Cardiac muscle cell (in vitro differentiated cells and primary cell): ENCODE data around the gene CNTNAP2. TPM values are rescaled to one million over a fixed set of nuclear protein-coding genes. Genes with fewer than 3 reads are reported as not detected.

Source experiments
- DNase-seq, 2 donors: peaks; one replicate each; pipeline versions ENCODE4 v3.0.0 to v3.0.0-alpha.2; 2010 to 2017; ENCODE audit warnings: low read depth in 1 of 2, low spot score in 1 of 2
- H3K27ac ChIP-seq: fragments of 200-600 bp; sonication (generic); 2 replicates; pipeline ENCODE4 v1.5.1; 2016
- H3K27me3 ChIP-seq: fragments of 200-600 bp; sonication (generic); 2 replicates; pipeline ENCODE4 v1.6.0; 2016; ENCODE audit warnings: control low read depth
- H3K36me3 ChIP-seq: fragments of 200-600 bp; sonication (generic); 2 replicates; pipeline ENCODE4 v1.5.1; 2016; ENCODE audit warnings: control low read depth
- H3K4me1 ChIP-seq: fragments of 200-600 bp; sonication (generic); 2 replicates; pipeline ENCODE4 v1.8.1; 2017; ENCODE audit warnings: low read depth, mild to moderate bottlenecking, mixed run types
- H3K4me3 ChIP-seq: fragments of 200-600 bp; sonication (generic); 2 replicates; pipeline ENCODE4 v1.5.1; 2016; ENCODE audit warnings: mild to moderate bottlenecking
- H3K9me3 ChIP-seq: fragments of 200-600 bp; sonication (generic); 2 replicates; pipeline ENCODE4 v1.5.1; 2017; ENCODE audit warnings: low read depth, mild to moderate bottlenecking, control low read depth
- polyA plus RNA-seq: library from polyadenylated mRNA; unstranded; fragments of >200 nt; fragmentation: Nextera tagmentation; extraction: Ambion mirVana; gene quantifications from 2 replicates; pipeline ENCODE4 v1.2.1, GENCODE V29; 2016
- total RNA-seq: library from RNA; depleted of rRNA; stranded (reverse); fragments of >200 nt; gene quantifications from 2 replicates; pipeline ENCODE4 v1.2.3, GENCODE V29; 2016
- TF ChIP-seq, protein P1 (sequence below): IDR thresholded peaks from 2 replicates; pipeline ENCODE4 v1.5.1; 2012; ENCODE audit warnings: low read depth, mild to moderate bottlenecking, low read length

The CNTNAP2 gene
- total and polyA plus RNA-seq, 2 experiments from 2014 or later: 4.8 to 5.1 TPM

DNA sequence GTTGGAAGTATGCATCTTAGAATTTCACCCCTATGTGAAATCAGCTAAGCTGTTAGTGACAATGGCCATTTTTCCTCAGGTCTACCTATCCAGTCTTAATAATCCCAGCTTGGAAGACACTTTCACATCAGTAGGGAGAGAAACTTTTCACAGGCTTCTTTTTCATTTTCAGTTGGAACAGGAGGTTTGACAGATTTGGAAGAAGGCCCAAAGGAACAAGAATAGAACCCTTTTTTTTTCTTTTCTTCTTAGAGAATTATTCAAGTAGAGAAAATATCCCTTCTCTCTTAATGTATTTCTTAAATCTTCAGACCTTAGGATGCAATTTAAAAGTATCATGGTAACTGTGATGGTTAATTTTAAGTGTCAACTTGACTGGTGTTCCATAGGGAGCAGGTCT lies 2063.5 kb downstream of the CNTNAP2 start:
- H3K27ac ChIP-seq: no peak overlapping the region
- no peak for DNase-seq
- H3K4me3 ChIP-seq: no peak overlapping the region
- H3K36me3 ChIP-seq: no peaks in the 10 kb centered on the region
- no peaks in the 10 kb centered on the region for H3K27me3 ChIP-seq
- TF ChIP-seq, protein P1, sequence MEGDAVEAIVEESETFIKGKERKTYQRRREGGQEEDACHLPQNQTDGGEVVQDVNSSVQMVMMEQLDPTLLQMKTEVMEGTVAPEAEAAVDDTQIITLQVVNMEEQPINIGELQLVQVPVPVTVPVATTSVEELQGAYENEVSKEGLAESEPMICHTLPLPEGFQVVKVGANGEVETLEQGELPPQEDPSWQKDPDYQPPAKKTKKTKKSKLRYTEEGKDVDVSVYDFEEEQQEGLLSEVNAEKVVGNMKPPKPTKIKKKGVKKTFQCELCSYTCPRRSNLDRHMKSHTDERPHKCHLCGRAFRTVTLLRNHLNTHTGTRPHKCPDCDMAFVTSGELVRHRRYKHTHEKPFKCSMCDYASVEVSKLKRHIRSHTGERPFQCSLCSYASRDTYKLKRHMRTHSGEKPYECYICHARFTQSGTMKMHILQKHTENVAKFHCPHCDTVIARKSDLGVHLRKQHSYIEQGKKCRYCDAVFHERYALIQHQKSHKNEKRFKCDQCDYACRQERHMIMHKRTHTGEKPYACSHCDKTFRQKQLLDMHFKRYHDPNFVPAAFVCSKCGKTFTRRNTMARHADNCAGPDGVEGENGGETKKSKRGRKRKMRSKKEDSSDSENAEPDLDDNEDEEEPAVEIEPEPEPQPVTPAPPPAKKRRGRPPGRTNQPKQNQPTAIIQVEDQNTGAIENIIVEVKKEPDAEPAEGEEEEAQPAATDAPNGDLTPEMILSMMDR: no peak
- no peaks in the 10 kb centered on the region for H3K9me3 ChIP-seq
- H3K4me1 ChIP-seq: peaks cover 21% of the 10 kb centered on the region

DNA sequence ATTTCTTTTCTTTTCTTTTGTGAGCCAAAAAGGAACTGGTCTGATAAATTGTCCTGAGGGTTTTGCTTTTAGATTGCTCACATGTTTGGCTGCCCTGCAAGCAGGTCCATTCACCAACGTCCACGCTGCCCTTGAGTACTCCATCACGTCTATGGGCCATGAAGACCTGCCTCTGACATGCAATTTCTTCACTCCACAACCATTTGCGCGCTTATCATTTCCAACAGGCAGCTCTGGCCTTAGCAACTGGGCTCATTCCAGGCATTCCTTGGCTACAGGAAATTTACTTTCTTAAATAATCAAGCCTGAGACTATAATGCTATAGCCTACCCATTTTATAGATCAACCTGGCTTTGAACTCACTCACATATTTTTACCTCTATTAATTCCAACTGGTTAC lies 2065.7 kb downstream of the CNTNAP2 start:
- peak; percentile 17 to 77 for DNase-seq
- Histone ChIP-seq H3K4me3 (no peak overlapping the region), H3K4me1 (peaks cover 15% of the 10 kb centered on the region), H3K27ac (no peak overlapping the region), H3K27me3 (no peaks in the 10 kb centered on the region), H3K36me3 (no peaks in the 10 kb centered on the region), H3K9me3 (no peaks in the 10 kb centered on the region)
- TF ChIP-seq, protein P1: no peak

DNA sequence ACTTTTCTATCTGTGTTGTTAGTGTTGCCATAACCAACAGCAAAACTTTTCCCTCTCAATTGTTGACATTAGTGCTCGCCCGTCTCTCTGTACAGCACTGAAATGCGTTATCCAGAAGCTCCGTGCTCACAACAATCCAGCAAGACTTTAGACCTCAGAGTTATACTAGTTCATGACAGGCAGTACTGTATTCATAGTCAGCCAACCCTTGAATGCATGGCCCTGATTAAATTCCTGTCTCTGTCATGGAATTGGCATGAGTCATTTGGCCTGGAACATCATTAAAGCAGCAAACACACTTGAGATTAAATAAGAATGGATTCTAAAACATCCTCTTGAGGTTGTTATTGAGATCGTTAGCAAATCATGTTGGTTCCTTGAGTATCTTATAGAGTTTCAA lies 2068.4 kb downstream of the CNTNAP2 start:
- Histone ChIP-seq H3K4me3 (no peak overlapping the region), H3K4me1 (peaks cover 15% of the 10 kb centered on the region), H3K36me3 (no peaks in the 10 kb centered on the region), H3K27ac (peak overlapping the region; percentile 41), H3K9me3 (no peaks in the 10 kb centered on the region), H3K27me3 (no peaks in the 10 kb centered on the region)
- TF ChIP-seq, protein P1: no peak
- peak; percentile 28 to 80 for DNase-seq

DNA sequence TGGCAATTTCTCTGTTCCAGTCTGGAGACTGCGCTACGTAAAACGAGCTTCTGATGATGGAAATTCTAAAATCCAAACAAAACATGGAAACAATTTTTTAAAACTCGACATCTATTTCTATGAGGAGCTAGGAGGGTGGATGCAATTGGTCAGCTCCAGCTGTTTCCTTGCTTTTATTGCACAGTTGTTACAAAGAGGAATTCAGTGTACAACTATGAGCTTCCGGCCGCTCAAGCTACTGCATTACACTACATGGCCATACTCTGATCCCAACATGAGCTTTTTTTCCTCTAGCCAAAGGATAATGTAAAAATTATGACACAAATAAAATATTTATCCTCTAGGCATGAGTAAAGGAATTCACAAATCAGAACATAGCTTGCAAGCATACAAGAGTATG lies 2070.9 kb downstream of the CNTNAP2 start:
- TF ChIP-seq, protein P1: no peak
- H3K9me3 ChIP-seq: no peaks in the 10 kb centered on the region
- DNase-seq: no peak
- H3K27ac ChIP-seq: no peak overlapping the region
- no peaks in the 10 kb centered on the region for H3K36me3 ChIP-seq
- peaks cover 12% of the 10 kb centered on the region for H3K4me1 ChIP-seq
- no peak overlapping the region for H3K4me3 ChIP-seq
- no peaks in the 10 kb centered on the region for H3K27me3 ChIP-seq

DNA sequence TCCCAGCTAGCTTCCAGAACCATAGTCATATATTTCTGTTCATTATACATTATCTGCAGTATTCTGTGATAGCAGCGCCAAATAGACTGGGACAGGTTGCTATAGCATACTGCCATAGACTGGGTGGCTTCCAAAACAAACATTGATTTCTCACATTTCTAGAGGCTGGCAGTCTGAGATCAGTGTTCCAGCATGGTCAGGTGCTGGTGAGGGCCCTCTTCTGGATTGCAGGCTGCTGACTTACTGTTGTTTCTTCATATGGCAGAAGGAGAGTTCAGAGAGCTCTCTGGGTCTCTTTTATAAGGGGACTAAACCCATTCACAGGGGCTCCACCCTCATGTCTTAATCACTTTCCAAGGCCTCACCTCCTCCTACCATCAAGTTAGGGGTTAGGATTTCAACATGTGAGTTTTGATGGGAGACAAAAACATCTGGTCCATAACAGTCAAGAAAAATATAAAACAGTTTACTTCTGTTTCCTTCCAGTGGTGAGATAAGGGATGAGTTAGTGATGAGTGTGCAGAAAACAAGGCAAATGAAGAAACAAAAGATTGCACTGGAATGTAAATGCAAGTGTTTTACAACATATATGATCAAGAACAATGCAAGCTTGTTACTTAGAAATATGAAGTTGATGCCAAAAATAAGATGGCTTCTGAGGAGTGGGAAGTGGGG lies 2074.9 kb downstream of the CNTNAP2 start:
- no peak overlapping the region for H3K4me3 ChIP-seq
- no peaks in the 10 kb centered on the region for H3K9me3 ChIP-seq
- H3K27ac ChIP-seq: no peak overlapping the region
- no peaks in the 10 kb centered on the region for H3K27me3 ChIP-seq
- peak in 1 of 2 donors; percentile 59 for DNase-seq
- peaks cover 2% of the 10 kb centered on the region for H3K4me1 ChIP-seq
- TF ChIP-seq, protein P1: no peak
- H3K36me3 ChIP-seq: no peaks in the 10 kb centered on the region
